HG03439 (cell line): Measurements from ENCODE around the gene CDKAL1.
A peak's percentile ranks its signal among the peaks of the same experiment; 100 is the strongest.

ENCODE experiments used
- ATAC-seq: cut with Tn5 transposase; IDR thresholded peaks from one replicate; pipeline ENCODE4 v1.9.1; 2021; ENCODE audit warnings: mild to moderate bottlenecking, moderate library complexity; ENCODE audit not compliant: unreplicated experiment

The CDKAL1 gene

GRCh38 chr6:20998748-20999448 is 464.6 kb downstream of the CDKAL1 start:
- no peak for ATAC-seq

- no peak for ATAC-seq
Measured at GRCh38 chr6:21000331-21000801, 466.1 kb downstream of the CDKAL1 start.

GRCh38 chr6:21001736-21002135 is 467.5 kb downstream of the CDKAL1 start:
- ATAC-seq: no peak

DNA sequence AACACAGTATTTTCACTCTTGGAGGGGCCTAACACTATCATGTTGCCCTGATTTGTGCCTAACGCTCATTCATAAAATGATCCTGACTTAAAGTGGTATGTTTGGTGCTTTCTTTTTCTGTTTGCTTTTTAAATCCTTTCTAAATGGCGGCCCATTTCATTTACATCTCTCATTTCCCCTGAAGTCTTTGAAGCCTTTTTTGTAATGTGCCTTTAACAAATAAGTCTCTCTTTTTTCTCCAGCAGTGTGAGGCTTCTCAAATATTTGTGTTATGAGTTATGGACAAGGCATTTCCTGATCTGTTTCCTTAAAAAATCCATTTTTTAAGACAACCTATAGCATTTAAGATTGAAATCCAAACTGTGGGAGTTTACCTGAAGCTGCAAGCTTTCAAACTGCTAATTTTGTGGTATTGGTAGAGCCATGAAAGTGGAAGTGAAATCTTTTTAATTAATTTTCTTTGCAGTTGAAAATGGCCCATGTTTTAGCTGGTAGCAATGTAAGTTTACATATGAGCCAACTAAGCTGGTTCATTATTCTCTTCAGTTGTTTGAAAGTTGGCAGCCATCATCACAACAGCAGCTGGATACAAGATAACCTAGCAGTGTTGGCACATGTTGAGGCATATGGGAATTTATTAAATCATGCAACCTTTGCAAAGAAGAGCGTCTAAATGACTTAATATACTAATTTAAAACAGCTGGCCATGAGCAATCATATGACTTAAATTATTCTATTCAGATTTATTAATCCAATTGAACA is 469.7 kb downstream of the CDKAL1 start:
- ATAC-seq: peak; percentile 68

DNA sequence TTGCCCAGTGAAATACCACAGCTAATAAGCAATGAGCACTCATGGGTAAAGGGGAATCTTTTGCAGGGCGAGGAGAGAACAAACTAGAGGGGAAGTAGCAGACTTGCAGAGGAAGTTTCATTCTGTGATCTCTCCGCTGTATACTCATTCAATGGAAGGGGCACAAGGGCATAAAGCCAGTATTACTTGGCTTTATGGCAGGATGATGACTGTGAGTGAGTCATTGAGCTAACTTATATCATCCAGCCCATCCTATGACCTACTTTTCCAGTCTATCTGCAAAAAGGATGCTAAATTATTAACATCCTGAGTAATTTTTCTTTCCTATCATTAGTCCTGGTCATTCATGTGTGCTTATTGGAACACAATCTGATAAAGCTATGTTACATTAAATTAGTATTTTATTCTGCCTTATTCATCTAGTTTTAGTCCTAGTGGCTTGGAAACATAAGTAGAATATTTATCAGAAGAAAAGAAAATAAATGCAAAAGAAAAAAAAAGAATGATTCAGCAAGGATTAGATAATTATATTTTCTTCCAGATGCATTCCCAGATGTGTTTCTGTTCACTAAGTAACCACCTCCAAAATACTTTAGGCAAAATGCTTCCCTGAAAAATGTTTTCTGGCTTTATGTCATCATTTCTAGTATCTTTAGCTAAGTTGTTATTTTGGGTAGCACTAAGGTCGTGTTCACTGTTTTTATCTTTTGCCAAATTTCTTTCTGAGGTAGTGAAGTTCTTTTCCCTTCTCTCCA is 471.7 kb downstream of the CDKAL1 start:
- no peak for ATAC-seq

GRCh38 chr6:21019614-21020013 is 485.4 kb downstream of the CDKAL1 start:
- ATAC-seq: no peak

DNA sequence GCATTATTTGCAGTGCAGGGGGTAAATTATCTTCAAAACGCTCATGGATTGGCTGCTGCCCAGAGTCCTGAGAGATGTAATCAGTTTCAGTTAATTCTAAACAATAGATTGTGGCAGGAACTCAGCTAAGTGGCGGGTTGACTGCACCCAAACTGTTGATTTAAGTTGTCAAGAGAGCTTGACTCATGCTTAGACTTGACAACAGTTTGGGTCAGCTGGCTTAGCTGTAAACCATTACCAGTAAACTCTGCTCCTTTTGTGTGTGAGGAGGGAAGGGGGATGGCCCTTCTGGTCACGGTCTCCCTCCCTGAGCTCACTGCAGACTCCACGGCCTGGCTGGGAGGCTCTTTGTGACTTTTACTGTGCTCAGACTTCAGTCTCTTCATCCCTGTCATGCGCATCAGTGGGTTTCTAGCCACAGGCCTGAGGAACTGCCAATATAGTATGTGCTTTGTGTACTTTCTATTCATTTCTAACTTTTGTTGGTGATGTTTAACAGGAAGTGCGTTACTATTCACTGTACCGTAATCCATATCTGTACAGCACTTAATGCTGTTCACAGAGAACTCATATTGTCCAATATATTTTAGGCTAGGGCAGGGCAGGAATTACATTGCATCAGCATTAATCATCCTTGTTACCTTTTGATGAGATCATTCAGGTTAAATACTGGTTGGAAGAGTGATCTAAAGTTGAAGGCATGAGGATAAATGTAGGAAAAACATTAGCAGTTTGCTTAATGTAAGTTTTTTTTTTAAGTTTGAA is 488.3 kb downstream of the CDKAL1 start:
- ATAC-seq: peak; percentile 93

- no peak for ATAC-seq
Measured at GRCh38 chr6:21023210-21023609, 489.0 kb downstream of the CDKAL1 start.

GRCh38 chr6:21024616-21025015 is 490.4 kb downstream of the CDKAL1 start:
- no peak for ATAC-seq

DNA sequence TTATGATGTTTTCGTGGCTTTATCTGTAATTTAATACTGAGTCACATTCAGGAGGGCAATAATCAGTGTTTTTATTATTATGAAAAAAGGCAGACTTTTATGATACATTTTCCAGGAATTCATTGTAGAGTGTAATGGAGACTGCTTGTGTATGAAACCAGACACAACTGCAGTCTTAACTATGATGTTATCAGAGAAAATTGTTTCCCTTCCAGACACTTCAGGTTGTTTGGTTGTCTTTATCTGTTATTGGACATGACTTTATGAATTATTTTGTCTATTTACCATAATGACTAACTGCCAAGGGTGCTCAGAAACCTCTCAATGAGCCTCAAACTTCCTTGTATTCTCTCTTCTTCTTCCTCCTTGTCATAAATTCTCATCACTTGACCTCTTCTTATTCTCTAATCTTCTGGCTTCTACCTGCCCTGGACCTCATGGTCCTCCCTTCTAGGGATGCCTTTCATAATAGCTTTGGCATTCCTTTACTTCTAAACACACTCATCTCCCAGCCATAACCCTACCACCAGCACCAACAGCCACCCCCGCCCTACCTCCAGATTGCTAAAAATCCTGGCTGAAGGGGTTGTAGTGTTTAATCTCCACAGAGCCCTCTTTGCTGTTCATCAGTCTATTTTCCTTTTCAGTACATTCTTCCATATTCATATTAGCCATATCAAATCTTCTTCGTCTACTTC is 492.5 kb downstream of the CDKAL1 start:
- ATAC-seq: no peak

- no peak for ATAC-seq
Measured at GRCh38 chr6:21027507-21027906, 493.2 kb downstream of the CDKAL1 start.

DNA sequence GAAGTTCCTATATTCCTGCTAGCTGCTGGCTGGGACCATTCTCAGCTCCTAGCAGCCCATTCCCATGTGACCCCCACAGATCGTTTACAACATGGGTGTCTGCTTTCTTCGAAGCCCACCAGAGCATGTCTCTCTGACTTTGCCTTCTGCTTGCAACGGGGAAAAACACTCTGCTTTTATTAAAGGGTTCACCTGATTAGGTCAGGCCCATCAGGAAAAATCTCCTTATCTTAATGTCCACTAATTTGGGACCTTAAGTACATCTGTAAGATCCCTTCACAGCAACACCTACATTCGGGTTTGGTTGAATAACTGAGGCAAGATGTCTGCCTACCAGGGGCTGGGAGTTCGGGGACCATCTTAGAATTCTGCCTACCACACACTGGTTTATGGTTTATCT is 496.9 kb downstream of the CDKAL1 start:
- ATAC-seq: no peak

GRCh38 chr6:21033084-21033483 is 498.8 kb downstream of the CDKAL1 start:
- no peak for ATAC-seq

DNA sequence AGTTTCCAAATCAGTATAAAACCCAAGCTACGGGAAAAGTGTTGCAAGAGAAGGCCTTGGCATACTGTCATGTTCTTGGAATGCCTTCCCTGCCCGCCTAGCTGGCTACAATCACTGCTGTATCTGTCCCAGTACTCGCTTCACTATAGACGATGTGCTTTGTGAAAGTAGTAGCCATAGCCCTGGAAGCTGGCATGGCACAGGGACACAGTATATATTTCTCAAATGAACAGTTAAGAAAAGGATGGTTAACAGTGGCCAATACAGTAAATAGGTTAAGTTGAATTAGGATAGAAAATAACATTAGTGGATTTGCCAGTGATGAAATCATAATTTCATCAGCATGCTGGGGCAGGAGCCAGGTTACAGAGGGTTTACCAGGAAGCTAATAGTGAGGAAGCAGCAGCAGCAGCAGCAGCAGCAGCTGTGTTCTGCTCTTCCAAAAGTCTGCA is 499.3 kb downstream of the CDKAL1 start:
- no peak for ATAC-seq

GRCh38 chr6:21034345-21034744 is 500.1 kb downstream of the CDKAL1 start:
- no peak for ATAC-seq

DNA sequence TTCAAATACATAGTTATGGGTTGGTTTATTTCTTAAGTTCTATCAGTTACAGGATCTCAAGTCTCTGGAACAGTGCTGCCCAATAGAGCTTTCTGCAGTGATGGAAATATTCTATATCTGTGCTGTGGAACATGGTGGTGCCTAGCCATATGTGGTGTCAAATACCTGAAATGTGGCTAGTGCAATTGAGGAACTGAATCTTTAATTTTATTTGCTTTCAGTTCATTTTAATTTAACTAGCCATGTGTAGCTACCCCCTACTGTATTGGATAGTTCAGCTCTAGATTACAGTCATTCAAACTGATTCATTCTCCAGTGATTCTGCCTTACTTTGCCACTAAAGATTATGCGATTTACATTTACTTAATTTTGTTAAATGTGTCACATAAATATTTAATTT is 503.2 kb downstream of the CDKAL1 start:
- no peak for ATAC-seq

DNA sequence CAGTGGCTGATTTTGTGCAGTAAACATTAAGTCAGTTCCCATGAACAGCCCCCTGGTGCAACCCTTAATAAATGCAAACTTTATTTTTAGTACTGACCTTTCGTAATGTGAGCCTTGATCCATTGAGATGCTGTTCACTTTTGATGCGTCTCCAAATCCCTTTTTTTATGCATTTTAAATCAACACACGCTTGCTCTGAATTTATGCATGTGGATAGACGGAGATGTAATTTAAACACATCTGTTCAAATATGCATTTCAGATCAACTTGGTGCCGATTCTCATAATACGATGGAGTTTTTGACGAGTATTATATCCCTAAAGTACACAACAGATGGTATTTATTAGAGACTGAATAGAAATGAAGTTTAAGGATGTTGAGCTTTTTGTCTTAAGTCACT is 505.7 kb downstream of the CDKAL1 start:
- no peak for ATAC-seq

DNA sequence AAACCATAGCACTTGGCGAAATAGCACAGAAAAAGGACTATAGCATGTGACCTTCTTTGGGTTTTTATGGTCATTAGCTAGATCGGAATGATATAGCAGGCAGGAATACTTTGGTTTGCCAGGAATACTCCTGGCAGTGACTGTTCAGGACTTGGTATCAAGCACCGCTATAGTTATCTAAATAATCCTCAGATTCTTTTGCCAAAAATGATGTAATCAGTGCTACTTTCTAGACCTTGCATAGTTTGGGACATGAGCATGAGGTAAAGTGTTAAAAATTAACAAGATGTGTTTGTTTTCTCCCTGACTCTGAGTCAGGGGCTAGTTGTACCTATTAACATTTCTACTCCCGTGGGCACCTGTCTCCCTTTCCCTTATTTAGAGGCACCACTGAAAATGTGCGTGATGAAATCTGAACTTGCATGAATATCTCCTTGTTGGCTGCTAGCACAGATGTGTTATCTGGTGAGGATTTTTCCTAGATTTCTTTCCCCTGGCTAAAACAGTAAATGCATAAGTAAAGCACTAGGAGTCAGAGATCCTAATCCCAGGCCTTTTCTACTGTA is 511.0 kb downstream of the CDKAL1 start:
- ATAC-seq: no peak

- ATAC-seq: no peak
Measured at GRCh38 chr6:21046276-21046675, 512.0 kb downstream of the CDKAL1 start.

DNA sequence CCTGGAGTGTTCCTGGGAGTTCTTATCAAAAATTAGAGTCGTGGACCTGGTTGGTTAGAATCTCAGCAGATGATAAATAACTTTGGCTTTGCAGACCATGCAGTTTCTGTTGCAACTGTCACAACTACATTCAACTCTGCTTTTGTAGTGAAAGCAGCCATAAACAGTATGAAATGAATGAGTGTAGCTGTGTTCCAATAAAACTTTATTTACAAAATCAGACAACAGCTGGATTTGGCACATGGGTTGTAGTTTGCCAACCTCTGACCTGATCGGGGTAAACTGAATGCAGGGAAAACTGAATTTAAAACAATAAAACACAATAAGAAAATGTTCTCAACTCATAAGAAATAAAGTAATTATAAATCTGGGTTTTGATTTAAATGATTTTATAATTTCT is 513.8 kb downstream of the CDKAL1 start:
- ATAC-seq: no peak
